K562 (cell line): Measurements from ENCODE around the gene PRM1. TPM values are rescaled to one million over a fixed set of nuclear protein-coding genes. Genes with fewer than 3 reads are reported as not detected.

Experiments used
- BHLHE40 ChIP-seq: IDR thresholded peaks from 2 replicates; pipeline ENCODE4 v1.6.1; 2011; ENCODE audit warnings: low read length, improper control_type of control experiment
- BRD9 ChIP-seq: fragments of 450-650 bp; IDR thresholded peaks from 2 replicates; pipeline ENCODE4 v1.6.1; 2018; ENCODE audit warnings: low read depth; ENCODE audit not compliant: partially characterized antibody
- CHAMP1 ChIP-seq: fragments of 450-650 bp; IDR thresholded peaks from 2 replicates; pipeline ENCODE4 v1.6.1; 2016; ENCODE audit warnings: mild to moderate bottlenecking
- DDX20 ChIP-seq: fragments of 450-650 bp; IDR thresholded peaks from 2 replicates; pipeline ENCODE4 v1.6.1; 2016; ENCODE audit warnings: missing genetic modification characterization, low read depth, mild to moderate bottlenecking, missing compliant biosample characterization, moderate library complexity
- DEAF1 ChIP-seq: fragments of 450-650 bp; formaldehyde crosslinking; IDR thresholded peaks from 2 replicates; pipeline ENCODE4 v1.4.0; 2020; ENCODE audit warnings: mild to moderate bottlenecking, moderate library complexity
- GATAD2B ChIP-seq: fragments of 450-650 bp; IDR thresholded peaks from 2 replicates; pipeline ENCODE4 v1.6.1; 2017; ENCODE audit warnings: mild to moderate bottlenecking, borderline replicate concordance
- HDAC8 ChIP-seq: fragments of 450-650 bp; IDR thresholded peaks from 2 replicates; pipeline ENCODE4 v1.6.1; 2016; ENCODE audit warnings: mild to moderate bottlenecking, missing genetic modification characterization, moderate library complexity, missing compliant biosample characterization
- HMG20A ChIP-seq: fragments of 450-650 bp; formaldehyde crosslinking; conservative IDR thresholded peaks from 2 replicates; pipeline ENCODE4 v1.4.0; 2020; ENCODE audit warnings: mild to moderate bottlenecking, mixed read lengths
- XRCC5 ChIP-seq: fragments of 200-400 bp; formaldehyde crosslinking; IDR thresholded peaks from 2 replicates; pipeline ENCODE4 v1.6.1; 2017; ENCODE audit warnings: low read depth, mild to moderate bottlenecking, low read length
- ZNF124 ChIP-seq: sonication (generic); formaldehyde crosslinking; IDR thresholded peaks from 2 replicates; pipeline ENCODE4 v1.8.1; 2022; ENCODE audit warnings: missing genetic modification reagents
- ZNF347 ChIP-seq: fragments of 450-650 bp; formaldehyde crosslinking; IDR thresholded peaks from 2 replicates; pipeline ENCODE4 v1.4.0; 2020; ENCODE audit warnings: low read depth, mild to moderate bottlenecking, moderate library complexity
- polyA plus RNA-seq, 8 experiments: library from polyadenylated mRNA; depleted of rRNA in 4 of 8; stranded (reverse) in 5 of 8; unstranded in 3 of 8; fragments of >200 nt; fragmentation: Nextera tagmentation in 2 of 8; fragmentation: Illumina TruSeq in 1 of 8; extraction: Ambion mirVana in 2 of 8; extraction: Trizol in 1 of 8; gene quantifications; 2 replicates each; pipeline versions ENCODE4 v1.2.1 to v1.2.3, GENCODE V29; 2011 to 2014; ENCODE audit warnings: inconsistent platforms in 1 of 8, missing spikeins in 1 of 8
- total RNA-seq, 7 experiments: library from RNA; depleted of rRNA in 6 of 7; stranded (reverse); fragments of >200 nt in 6 of 7; fragmentation: Illumina TruSeq in 2 of 7; extraction: Trizol in 2 of 7; gene quantifications; 2 replicates each; pipeline versions ENCODE4 v1.2.1 to v1.2.3, GENCODE V29; 2011 to 2021; ENCODE audit warnings: low replicate concordance in 1 of 7
- TF ChIP-seq, protein P1 (sequence below), 2 experiments: IDR thresholded peaks; 2 replicates each; pipeline ENCODE4 v1.6.1; 2012; ENCODE audit warnings: improper control_type of control experiment in 2 of 2, low read depth in 2 of 2, low read length in 2 of 2, borderline replicate concordance in 1 of 2
- TF ChIP-seq, protein P2 (sequence below): IDR thresholded peaks from 2 replicates; pipeline ENCODE4 v1.6.1; 2014; ENCODE audit warnings: antibody characterized with exemption
- TF ChIP-seq, protein P3 (sequence below): sonication (generic); formaldehyde crosslinking; IDR thresholded peaks from 2 replicates; pipeline ENCODE4 v1.8.0; 2022; ENCODE audit warnings: mild to moderate bottlenecking, missing genetic modification reagents
- TF ChIP-seq, protein P4 (sequence below): sonication (generic); formaldehyde crosslinking; IDR thresholded peaks from 2 replicates; pipeline ENCODE4 v1.5.0; 2020; ENCODE audit warnings: missing genetic modification reagents

PRM1 gene
- total and polyA plus RNA-seq, 9 of the 15 experiments (the other 6 are each of a cell fraction or from before 2014, with no cell fraction given): not detected

DNA sequence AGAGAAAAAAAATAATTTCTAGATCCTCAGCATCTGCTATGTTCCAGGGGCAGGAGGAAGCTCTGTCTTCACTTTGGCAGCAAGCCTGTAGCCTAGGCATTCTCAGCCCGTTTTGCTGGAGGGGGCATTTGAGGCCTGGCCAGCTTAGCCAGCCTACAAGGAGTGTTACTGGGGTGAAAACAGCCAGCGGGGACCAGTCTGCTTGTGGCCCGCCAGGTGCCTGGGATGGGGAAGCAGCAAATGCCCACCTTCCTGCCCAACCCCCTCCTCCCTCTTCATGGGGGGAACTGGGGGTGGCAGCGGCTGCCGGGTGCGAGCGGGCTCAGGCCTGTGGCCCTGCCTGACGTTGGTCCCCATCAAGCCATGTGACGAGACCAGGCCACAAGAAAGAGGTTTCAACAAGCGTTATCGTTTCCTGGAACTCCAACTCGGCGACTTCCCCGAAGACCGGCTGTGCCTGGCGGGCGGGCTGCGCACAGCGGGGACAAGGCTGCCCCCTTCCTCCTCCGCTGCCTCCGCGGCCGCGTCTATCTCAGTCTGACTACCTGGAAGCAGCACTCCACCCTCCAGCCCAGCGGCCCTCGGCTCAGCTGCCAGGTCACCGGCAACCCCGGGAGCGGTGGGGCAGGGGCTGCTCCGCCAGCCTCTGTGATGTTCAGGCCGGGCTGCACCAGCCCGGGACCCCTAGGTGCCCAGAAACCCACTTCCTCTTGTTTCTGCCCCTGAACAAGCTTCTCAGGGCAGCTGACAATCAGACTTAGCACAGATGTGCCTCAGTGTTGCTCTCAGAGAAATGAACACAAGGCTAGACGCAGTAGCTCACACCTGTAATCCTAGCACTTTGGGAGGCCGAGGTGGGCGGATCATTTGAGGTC is 48.0 kb downstream of the PRM1 start (continued):
- TF ChIP-seq DDX20 (tag) (peak; percentile 55; the same call in 1 of the 2 replicates), BHLHE40 (peak; percentile 50; the same call in 1 of the 2 replicates), HMG20A (CRISPR knock-in tag) (no peak), ZNF124 (no peak), ZNF347 (no peak), GATAD2B (peak; percentile 72; the same call in 1 of the 2 replicates), HDAC8 (tag) (peak; percentile 75), XRCC5 (no peak), BRD9 (peak; percentile 86), DEAF1 (no peak), CHAMP1 (no peak)
- TF ChIP-seq, protein P1, sequence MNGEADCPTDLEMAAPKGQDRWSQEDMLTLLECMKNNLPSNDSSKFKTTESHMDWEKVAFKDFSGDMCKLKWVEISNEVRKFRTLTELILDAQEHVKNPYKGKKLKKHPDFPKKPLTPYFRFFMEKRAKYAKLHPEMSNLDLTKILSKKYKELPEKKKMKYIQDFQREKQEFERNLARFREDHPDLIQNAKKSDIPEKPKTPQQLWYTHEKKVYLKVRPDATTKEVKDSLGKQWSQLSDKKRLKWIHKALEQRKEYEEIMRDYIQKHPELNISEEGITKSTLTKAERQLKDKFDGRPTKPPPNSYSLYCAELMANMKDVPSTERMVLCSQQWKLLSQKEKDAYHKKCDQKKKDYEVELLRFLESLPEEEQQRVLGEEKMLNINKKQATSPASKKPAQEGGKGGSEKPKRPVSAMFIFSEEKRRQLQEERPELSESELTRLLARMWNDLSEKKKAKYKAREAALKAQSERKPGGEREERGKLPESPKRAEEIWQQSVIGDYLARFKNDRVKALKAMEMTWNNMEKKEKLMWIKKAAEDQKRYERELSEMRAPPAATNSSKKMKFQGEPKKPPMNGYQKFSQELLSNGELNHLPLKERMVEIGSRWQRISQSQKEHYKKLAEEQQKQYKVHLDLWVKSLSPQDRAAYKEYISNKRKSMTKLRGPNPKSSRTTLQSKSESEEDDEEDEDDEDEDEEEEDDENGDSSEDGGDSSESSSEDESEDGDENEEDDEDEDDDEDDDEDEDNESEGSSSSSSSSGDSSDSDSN (IDR thresholded peaks at IDR 0.05; ENCODE audit: borderline replicate concordance in 1 of 2, low read depth in 2 of 2, low read length in 2 of 2): peak; percentile 99 to 100
- TF ChIP-seq, protein P2, sequence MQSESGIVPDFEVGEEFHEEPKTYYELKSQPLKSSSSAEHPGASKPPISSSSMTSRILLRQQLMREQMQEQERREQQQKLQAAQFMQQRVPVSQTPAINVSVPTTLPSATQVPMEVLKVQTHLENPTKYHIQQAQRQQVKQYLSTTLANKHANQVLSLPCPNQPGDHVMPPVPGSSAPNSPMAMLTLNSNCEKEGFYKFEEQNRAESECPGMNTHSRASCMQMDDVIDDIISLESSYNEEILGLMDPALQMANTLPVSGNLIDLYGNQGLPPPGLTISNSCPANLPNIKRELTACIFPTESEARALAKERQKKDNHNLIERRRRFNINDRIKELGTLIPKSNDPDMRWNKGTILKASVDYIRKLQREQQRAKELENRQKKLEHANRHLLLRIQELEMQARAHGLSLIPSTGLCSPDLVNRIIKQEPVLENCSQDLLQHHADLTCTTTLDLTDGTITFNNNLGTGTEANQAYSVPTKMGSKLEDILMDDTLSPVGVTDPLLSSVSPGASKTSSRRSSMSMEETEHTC: peak; percentile 68
- TF ChIP-seq, protein P3, sequence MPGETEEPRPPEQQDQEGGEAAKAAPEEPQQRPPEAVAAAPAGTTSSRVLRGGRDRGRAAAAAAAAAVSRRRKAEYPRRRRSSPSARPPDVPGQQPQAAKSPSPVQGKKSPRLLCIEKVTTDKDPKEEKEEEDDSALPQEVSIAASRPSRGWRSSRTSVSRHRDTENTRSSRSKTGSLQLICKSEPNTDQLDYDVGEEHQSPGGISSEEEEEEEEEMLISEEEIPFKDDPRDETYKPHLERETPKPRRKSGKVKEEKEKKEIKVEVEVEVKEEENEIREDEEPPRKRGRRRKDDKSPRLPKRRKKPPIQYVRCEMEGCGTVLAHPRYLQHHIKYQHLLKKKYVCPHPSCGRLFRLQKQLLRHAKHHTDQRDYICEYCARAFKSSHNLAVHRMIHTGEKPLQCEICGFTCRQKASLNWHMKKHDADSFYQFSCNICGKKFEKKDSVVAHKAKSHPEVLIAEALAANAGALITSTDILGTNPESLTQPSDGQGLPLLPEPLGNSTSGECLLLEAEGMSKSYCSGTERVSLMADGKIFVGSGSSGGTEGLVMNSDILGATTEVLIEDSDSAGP: no peak
- TF ChIP-seq, protein P4, sequence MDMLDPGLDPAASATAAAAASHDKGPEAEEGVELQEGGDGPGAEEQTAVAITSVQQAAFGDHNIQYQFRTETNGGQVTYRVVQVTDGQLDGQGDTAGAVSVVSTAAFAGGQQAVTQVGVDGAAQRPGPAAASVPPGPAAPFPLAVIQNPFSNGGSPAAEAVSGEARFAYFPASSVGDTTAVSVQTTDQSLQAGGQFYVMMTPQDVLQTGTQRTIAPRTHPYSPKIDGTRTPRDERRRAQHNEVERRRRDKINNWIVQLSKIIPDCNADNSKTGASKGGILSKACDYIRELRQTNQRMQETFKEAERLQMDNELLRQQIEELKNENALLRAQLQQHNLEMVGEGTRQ (CRISPR knock-in tag): peak; percentile 84
